GM12873 (cell line): ENCODE data around the gene NUDT8.

ENCODE experiments used
- TF ChIP-seq, protein P1 (sequence below): IDR thresholded peaks from 2 replicates; pipeline ENCODE4 v1.5.1; 2012; ENCODE audit warnings: low read depth, mild to moderate bottlenecking, moderate library complexity, low read length, control low read depth; ENCODE audit not compliant: insufficient read depth; ENCODE audit errors: missing control alignments

Gene NUDT8

DNA sequence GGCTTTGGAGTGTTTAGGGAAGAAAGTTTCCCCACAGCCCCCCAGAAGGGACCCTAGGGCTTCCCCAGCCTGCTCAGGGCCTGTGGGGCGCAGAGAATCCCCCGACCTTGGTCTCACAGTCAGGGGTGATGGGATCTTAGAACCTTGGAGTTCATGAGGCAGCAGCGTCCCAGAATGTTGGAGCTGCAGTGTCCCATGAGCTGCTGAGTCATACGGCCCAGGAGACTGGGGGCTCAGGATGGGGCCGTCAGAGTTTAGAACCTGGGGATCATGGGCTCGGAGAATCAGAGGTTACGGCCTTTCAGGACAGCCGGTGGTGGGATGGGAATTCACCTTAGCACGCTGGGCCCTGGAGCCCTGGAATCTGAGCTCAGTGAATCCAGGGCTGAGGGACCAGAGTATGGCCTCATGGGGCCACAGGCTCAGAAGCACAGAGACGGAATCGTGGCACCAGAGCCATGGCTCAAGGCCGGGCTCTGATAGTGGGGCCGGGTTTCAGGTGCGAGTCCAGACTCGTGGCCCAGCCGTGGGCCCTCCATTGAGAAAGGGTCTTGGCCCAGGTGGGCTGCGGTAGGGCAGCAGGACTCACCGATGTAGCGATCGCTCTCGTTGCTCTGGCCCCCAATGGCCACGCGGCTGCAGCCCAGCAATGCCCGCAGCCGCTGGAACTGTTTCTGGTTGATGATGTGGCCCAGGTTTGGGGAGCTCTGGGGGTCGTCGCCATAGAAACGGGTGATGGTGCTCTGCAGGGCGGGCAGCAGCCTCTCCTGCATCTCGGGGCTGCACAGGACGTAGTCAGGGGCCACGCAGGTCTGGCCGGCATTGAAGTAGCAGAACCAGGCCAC is 35.2 kb upstream of the NUDT8 start:
- TF ChIP-seq, protein P1, sequence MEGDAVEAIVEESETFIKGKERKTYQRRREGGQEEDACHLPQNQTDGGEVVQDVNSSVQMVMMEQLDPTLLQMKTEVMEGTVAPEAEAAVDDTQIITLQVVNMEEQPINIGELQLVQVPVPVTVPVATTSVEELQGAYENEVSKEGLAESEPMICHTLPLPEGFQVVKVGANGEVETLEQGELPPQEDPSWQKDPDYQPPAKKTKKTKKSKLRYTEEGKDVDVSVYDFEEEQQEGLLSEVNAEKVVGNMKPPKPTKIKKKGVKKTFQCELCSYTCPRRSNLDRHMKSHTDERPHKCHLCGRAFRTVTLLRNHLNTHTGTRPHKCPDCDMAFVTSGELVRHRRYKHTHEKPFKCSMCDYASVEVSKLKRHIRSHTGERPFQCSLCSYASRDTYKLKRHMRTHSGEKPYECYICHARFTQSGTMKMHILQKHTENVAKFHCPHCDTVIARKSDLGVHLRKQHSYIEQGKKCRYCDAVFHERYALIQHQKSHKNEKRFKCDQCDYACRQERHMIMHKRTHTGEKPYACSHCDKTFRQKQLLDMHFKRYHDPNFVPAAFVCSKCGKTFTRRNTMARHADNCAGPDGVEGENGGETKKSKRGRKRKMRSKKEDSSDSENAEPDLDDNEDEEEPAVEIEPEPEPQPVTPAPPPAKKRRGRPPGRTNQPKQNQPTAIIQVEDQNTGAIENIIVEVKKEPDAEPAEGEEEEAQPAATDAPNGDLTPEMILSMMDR, result no peak

DNA sequence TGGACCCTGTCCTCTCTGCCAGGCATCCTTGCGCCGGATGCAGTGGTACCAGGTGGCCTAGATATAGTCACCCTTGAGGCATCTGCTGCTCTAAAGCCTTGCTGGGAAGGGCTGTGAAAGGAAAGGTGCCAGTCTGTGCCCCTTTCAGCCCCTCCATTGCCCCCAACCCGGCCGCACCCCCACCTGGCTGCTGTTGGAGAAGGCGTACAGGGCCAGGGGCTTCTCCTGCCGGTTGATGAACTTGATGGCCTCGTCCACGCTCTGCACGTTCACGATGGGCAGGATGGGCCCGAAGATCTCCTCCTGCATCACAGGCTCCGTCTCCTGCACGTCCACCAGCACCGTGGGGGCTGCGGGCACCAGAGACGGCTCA is 34.5 kb upstream of the NUDT8 start:
- TF ChIP-seq, protein P1, result no peak

GRCh38 chr11:67663532-67664212 is 33.9 kb upstream of the NUDT8 start:
- TF ChIP-seq, protein P1, result no peak

DNA sequence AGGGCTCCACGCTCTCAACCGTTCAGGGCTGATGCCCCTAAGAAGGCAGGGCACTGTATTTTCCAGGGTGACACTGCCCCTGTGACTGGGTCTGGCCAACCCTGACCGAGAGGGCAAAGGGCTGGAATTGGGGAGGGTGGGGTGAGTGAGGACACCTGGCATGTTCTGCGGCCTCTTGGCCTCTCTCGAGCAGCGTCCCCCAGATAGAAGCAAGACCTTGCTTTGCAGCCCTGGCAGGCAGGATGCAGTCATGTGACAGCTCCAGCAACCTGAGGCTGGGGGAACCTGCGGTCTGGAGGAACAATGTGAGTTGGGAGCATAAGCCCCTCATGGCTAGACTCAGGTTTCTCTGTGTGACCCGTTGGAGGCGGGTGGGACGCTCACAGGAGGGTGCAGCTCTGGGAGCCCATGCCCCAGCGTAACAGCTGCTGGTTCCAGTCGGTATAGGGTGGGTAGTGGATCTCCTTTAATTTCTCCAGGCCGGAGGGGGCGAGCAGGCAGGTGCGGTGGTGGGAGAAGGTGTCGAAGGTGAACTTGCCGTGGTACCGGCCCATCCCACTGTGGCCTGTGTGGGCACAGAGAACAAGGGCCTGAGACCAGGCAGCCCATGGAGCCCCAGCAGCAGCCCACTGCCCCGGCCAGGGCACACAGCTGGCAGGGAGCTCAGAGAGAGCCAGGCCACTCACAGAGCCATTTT is 33.2 kb upstream of the NUDT8 start:
- TF ChIP-seq, protein P1, result no peak

DNA sequence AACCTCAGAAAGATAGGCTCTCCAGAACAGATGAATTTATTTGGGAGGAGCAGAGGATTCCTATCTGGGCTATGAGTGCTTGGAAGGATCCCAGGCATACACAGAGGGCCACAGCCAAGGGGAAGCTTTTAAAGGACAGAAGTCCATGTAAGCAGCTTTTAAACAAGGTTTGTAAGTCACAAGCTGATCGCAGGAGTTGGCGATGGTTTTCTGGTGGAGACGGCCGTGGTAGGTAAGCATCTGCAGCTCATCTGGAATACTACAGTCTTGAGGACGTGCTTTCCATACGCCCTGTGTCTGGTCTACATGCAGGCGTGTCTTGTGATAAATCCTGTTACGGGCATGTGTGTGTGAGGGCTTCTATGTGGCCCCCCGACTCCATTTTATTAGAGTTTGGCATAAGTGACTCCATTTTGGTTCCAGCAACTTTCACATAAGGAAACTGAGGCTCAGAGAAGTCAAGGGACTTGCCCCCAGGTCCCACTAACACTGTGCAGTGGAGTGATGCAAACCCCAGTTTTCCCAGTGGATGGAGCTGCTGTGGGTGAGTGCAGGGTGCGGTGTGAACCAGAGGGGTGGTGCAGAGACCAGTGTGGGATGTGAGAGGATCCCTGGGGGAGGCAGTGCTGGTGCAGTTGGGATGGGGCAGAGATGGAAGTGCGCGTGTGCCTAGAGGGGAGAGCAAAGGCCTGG is 32.6 kb upstream of the NUDT8 start:
- TF ChIP-seq, protein P1, result no peak

DNA sequence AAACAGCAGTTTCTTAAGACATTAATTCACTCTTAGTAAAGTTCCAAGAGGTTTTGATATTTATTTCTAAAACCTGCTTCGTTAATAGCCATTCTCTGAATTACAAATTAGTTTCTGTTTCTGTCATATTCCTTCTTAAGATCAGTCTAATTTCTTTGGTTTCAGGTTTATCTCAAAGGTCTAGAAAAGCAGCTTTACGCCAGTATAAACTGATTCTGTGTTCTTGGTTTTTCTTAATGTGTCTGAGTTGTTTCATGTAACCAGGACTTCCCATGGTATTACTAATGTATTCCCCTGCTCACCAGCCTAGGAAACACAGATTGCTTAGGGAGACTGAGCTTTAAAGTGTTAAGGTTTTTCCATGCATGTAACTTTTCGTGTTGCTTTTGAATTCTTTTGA is 27.6 kb upstream of the NUDT8 start:
- TF ChIP-seq, protein P1, result no peak

DNA sequence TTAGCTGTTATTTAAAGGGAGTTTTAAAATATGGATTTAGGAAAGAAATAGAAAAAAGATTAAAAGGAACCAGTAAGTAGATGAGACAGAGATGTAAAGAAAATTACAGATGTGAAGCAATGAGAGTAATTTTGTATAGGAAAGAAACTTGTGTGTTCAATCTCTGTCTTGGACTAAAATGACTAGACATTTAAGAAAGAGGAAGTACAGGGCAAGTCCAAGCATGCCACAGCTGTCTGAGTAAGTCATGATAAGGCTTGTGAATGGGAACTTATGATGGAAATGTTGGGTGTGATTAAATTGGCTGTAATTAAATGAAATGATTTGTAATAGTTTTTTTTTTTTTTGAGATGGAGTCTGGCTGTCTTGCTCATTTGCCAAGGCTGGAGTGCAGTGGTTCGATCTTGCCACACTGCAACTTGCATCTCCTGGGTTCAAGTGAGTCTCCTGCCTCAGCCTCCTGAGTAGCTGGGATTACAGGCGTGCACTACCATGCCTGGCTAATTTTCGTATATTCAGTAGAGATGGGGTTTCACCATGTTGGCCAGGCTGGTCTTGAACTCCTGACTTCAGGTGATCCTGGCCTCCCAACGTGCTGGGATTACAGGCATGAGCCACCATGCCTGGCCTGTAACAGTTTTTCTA is 26.7 kb upstream of the NUDT8 start:
- TF ChIP-seq, protein P1, result no peak
